Urothelium cell line (cell line): ENCODE data around the gene TULP4.
"Not testable (repeated sequence)": the region's sequence is repeated elsewhere in the genome, so short reads cannot be mapped to it uniquely, and the experiment has no call there.

Experiments
- DNase-seq: peaks from one replicate; pipeline ENCODE4 v3.0.0; 2011; ENCODE audit warnings: low spot score, mixed read lengths
- FAIRE-seq: peaks from 2 replicates; lab custom pipeline; 2011; peaks lifted over from hg19 to GRCh38; lab: Jason Lieb, UNC

TULP4 gene

GRCh38 chr6:158292016-158292415 lies 20.2 kb upstream of the TULP4 start:
- FAIRE-seq (no peak), DNase-seq (no peak)

GRCh38 chr6:158293122-158293521 lies 19.1 kb upstream of the TULP4 start:
- no peak for DNase-seq
- no peak for FAIRE-seq

GRCh38 chr6:158295976-158296853 lies 16.1 kb upstream of the TULP4 start:
- not testable (repeated sequence) for FAIRE-seq

GRCh38 chr6:158296854-158297324 lies 15.4 kb upstream of the TULP4 start:
- FAIRE-seq, DNase-seq: not testable (repeated sequence)

More at GRCh38 chr6:158295976-158296853, 16.1 kb upstream of the TULP4 start:
- DNase-seq: not testable (repeated sequence)

GRCh38 chr6:158297657-158298056 lies 14.6 kb upstream of the TULP4 start:
- DNase-seq, FAIRE-seq: not testable (repeated sequence)

- peak; percentile 56 for DNase-seq
These were observed 11.7 kb upstream of the TULP4 start for GRCh38 chr6:158300306-158301143.

GRCh38 chr6:158301561-158301960 lies 10.7 kb upstream of the TULP4 start:
- FAIRE-seq, DNase-seq: not testable (repeated sequence)

More at GRCh38 chr6:158300306-158301143, 11.7 kb upstream of the TULP4 start:
- not testable (repeated sequence) for FAIRE-seq

GRCh38 chr6:158302195-158302796 lies 10.0 kb upstream of the TULP4 start:
- FAIRE-seq: not testable (repeated sequence)

GRCh38 chr6:158303210-158303731 lies 9.0 kb upstream of the TULP4 start:
- DNase-seq (no peak), FAIRE-seq (no peak)

More at GRCh38 chr6:158302195-158302796, 10.0 kb upstream of the TULP4 start:
- not testable (repeated sequence) for DNase-seq

- FAIRE-seq (no peak), DNase-seq (no peak)
These were observed 8.0 kb upstream of the TULP4 start for GRCh38 chr6:158304254-158304653.

- DNase-seq (no peak), FAIRE-seq (no peak)
These were observed 2.5 kb upstream of the TULP4 start for GRCh38 chr6:158309814-158310213.

GRCh38 chr6:158311193-158311592 lies 1.1 kb upstream of the TULP4 start:
- FAIRE-seq (no peak), DNase-seq (no peak)

GRCh38 chr6:158311626-158312025 lies 639 bp upstream of the TULP4 start:
- no peak for FAIRE-seq
- no peak for DNase-seq

- DNase-seq (no peak), FAIRE-seq (no peak)
These were observed 570 bp downstream of the TULP4 start for GRCh38 chr6:158312672-158313397.

GRCh38 chr6:158313989-158314388 lies 1.7 kb downstream of the TULP4 start:
- DNase-seq (no peak), FAIRE-seq (no peak)

GRCh38 chr6:158314737-158315136 lies 2.5 kb downstream of the TULP4 start:
- FAIRE-seq (no peak), DNase-seq (no peak)

GRCh38 chr6:158316022-158316421 lies 3.8 kb downstream of the TULP4 start:
- no peak for FAIRE-seq

GRCh38 chr6:158321960-158322359 lies 9.7 kb downstream of the TULP4 start:
- FAIRE-seq: no peak
- DNase-seq: peak; percentile 14

More at GRCh38 chr6:158316022-158316421, 3.8 kb downstream of the TULP4 start:
- DNase-seq: no peak

GRCh38 chr6:158322400-158322723 lies 10.1 kb downstream of the TULP4 start:
- DNase-seq: no peak
- no peak for FAIRE-seq
